Measurements from ENCODE around the gene HSPA12B. TPM values are rescaled to one million over a fixed set of nuclear protein-coding genes. Genes with fewer than 3 reads are reported as not detected.
A peak's percentile ranks its signal among the peaks of the same experiment; 100 is the strongest.

The HSPA12B gene
- total RNA-seq, 1 donor from 2014 or later = 14.6 TPM

DNA sequence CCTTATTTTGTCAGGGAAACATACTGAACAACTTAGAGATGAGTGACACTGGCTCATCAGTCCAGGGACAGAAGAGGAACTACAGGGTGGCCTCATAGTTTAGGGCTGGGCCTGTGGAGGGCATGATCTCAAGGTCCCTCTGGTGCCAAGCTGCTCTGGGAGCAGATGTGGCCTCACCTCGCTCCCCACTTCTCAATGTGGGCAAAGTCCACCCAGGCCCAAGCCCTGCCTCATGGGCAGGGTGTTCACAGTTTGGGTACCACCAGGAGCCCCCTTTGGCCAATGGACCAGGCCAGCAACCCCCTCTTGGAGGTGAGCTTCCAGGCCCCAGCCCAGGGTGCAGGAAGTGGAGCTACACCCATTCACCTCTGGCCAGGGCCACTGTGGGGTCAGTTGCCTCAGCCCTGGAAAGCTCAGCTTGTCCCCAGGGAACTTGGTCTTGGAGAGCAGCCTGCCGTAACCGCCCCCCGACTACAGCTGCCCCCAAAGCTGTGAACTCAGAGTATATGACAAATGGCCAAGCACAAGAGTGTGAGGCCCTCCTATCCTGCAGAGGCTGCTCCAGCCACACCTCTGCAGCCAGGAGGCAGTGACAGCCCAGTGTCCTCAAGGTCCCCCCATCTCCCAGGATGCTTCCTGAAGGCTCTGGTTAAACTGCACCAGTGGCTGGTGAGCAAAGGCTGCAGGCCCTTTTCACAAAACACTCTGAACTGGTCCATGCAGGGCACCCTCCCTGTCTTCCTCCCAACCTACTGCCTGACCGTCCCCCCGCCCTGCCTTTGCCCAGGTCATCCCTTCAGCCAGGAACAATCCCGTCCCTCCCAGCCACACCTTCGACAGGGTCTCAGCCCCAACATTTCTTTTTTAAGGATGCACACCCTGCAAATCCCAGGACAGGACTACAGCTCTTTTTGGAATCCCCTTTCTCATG, 31.5 kb downstream of the HSPA12B start:
- Histone ChIP-seq H3K9ac (ENCODE audit: low read depth in 1 of 3, low read length in 3 of 3) (no peak overlapping the region), H3K9me3 (ENCODE audit: control insufficient read depth in 3 of 3, low read length in 3 of 3) (no peaks in the 10 kb centered on the region), H3K4me3 (ENCODE audit: low read length in 3 of 3) (no peak overlapping the region), H3K27me3 (ENCODE audit: control insufficient read depth in 3 of 3, insufficient read depth in 3 of 3, low read length in 3 of 3) (no peaks in the 10 kb centered on the region), H3K36me3 (ENCODE audit: control insufficient read depth in 3 of 3, insufficient read depth in 3 of 3, low read length in 3 of 3) (peaks cover 0 to 2% (median 1%) of the 10 kb centered on the region in 3 donors), H3K27ac (ENCODE audit: low read depth, low read length) (peak overlapping the region; percentile 40), H3K4me1 (ENCODE audit: control insufficient read depth in 3 of 3, insufficient read depth in 3 of 3, low read length in 3 of 3) (peaks cover 23 to 57% (median 34%) of the 10 kb centered on the region in 3 donors)

DNA sequence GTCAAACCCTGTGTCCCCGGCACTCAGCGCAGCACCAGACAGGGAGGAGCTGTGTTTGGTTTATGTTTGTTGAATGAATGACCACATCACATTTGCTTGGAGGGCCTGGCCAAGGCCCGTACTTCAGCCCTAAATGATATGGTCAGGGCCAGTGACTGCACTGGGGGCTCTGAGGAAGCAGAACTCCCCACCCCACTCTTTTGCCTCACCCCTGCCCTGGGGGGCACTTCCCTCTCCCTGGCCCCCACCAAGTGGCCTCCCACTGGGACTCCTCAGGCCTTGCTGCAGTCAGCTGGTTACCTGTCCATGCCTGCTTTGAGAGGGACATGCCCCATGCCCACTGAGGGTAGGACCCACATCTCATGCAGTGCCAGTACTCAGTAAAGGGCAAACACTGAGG, 32.2 kb downstream of the HSPA12B start:
- Histone ChIP-seq H3K36me3 (ENCODE audit: control insufficient read depth in 3 of 3, insufficient read depth in 3 of 3, low read length in 3 of 3) (no peaks in the 10 kb centered on the region), H3K27me3 (ENCODE audit: control insufficient read depth in 3 of 3, insufficient read depth in 3 of 3, low read length in 3 of 3) (no peaks in the 10 kb centered on the region), H3K9me3 (ENCODE audit: control insufficient read depth in 3 of 3, low read length in 3 of 3) (no peaks in the 10 kb centered on the region), H3K27ac (ENCODE audit: low read depth, low read length) (peak overlapping the region; percentile 40), H3K4me3 (ENCODE audit: low read length in 3 of 3) (no peak overlapping the region), H3K4me1 (ENCODE audit: control insufficient read depth in 3 of 3, insufficient read depth in 3 of 3, low read length in 3 of 3) (peaks cover 23 to 57% (median 32%) of the 10 kb centered on the region in 3 donors), H3K9ac (ENCODE audit: low read depth in 1 of 3, low read length in 3 of 3) (peak overlapping the region in 2 of 3 donors; percentile 33)

DNA sequence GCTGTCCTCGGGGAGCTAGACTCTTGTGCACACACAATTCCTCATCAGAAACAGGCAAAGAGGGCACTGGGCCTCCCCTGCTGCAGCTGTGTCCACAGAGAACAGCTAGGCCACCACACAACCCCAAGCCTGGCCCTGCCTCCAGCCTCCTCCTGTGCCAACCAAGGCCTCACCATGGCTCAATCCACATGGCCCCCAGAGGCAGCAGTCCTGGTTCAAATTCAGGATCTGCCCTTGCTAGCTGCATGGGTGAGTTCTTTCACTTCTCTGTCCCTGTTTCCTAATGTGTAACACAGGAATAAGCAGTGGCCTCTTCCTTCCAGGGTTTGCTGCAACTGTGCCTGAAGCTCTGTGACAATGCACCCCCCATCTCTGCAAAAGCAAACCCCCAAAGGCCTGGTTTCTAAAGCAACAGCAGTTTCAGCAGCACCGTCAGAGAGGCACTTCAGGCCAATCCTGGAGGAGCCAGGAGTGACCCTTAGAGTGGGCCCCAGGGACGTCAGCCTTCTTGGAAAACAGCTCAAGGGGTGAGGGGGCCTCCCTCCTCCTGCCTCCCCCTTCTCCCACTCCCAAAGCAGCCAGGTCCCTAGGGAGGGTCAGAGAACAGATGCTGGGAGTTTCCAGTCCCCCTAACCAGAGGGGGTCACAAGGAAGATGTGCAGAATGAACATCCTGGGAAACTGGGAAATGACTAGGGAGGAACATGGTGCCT, 32.8 kb downstream of the HSPA12B start:
- Histone ChIP-seq H3K36me3 (ENCODE audit: control insufficient read depth in 3 of 3, insufficient read depth in 3 of 3, low read length in 3 of 3) (no peaks in the 10 kb centered on the region), H3K27me3 (ENCODE audit: control insufficient read depth in 3 of 3, insufficient read depth in 3 of 3, low read length in 3 of 3) (no peaks in the 10 kb centered on the region), H3K9me3 (ENCODE audit: control insufficient read depth in 3 of 3, low read length in 3 of 3) (no peaks in the 10 kb centered on the region), H3K4me3 (ENCODE audit: low read length in 3 of 3) (no peak overlapping the region), H3K27ac (ENCODE audit: low read depth, low read length) (peak overlapping the region; percentile 64), H3K9ac (ENCODE audit: low read depth in 1 of 3, low read length in 3 of 3) (peak overlapping the region in 2 of 3 donors; percentile 33), H3K4me1 (ENCODE audit: control insufficient read depth in 3 of 3, insufficient read depth in 3 of 3, low read length in 3 of 3) (peaks cover 23 to 51% (median 32%) of the 10 kb centered on the region in 3 donors)

DNA sequence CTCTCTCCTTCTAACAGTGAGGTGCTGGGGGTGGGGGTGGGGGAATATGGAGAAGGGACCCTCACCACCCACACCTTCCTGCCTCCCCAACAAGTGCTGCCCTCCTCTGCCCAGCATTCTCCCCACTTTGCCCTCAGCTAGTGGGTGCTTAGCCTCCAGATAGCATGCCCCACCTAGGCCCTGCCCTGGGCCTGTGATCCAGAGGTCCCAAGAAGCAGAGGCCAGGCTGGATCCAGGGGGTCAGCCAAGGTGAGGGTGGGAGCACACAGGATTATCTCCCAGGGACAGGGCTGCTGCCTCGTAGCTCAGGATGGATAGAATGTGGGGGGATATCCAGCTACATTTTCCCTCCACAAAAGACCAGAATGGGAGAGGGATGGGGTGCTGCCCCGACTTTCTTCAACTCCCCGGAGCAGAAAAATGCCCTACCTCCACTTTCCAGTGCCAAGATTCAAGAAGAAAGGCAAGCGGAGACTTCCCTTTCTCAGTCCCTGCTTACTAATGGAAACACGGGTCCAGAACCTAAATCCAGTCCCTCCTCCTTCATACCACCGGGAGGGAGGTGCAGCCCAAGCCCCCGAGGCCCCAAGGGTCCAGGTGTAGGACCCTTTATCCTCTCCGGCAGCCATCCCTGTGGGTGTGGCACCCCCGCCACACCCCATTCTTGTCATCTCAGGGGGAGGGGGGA, 34.1 kb downstream of the HSPA12B start:
- peaks cover 23 to 48% (median 32%) of the 10 kb centered on the region in 3 donors for H3K4me1 ChIP-seq (ENCODE audit: control insufficient read depth in 3 of 3, insufficient read depth in 3 of 3, low read length in 3 of 3)
- no peaks in the 10 kb centered on the region for H3K36me3 ChIP-seq (ENCODE audit: control insufficient read depth in 3 of 3, insufficient read depth in 3 of 3, low read length in 3 of 3)
- H3K9me3 ChIP-seq (ENCODE audit: control insufficient read depth in 3 of 3, low read length in 3 of 3) = no peaks in the 10 kb centered on the region
- no peaks in the 10 kb centered on the region for H3K27me3 ChIP-seq (ENCODE audit: control insufficient read depth in 3 of 3, insufficient read depth in 3 of 3, low read length in 3 of 3)
- peak overlapping the region; percentile 64 for H3K27ac ChIP-seq (ENCODE audit: low read depth, low read length)
- peak overlapping the region; percentile 72 to 94 (median 94) for H3K4me3 ChIP-seq (ENCODE audit: low read length in 3 of 3)
- peak overlapping the region; percentile 61 to 91 (median 81) for H3K9ac ChIP-seq (ENCODE audit: low read depth in 1 of 3, low read length in 3 of 3)

DNA sequence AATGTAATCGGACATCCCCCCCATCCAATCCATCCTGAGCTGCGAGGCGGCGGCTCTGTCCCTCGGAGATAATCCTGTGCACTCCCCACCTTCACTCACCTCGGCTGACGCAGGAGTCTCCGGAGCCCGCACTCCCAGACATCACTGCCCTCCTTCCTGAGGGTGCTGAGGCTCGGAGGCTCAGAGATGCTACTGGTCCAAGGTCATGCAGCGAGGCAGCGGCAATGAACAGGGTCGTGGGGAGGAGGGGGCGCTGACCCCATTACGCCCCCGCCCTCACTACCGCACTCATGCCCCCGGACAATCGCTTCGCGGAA, 34.6 kb downstream of the HSPA12B start:
- Histone ChIP-seq H3K27ac (ENCODE audit: low read depth, low read length) (peak overlapping the region; percentile 56), H3K4me1 (ENCODE audit: control insufficient read depth in 3 of 3, insufficient read depth in 3 of 3, low read length in 3 of 3) (peaks cover 23 to 48% (median 32%) of the 10 kb centered on the region in 3 donors), H3K9ac (ENCODE audit: low read depth in 1 of 3, low read length in 3 of 3) (peak overlapping the region; percentile 61 to 91 (median 81)), H3K4me3 (ENCODE audit: low read length in 3 of 3) (peak overlapping the region; percentile 72 to 94 (median 94)), H3K9me3 (ENCODE audit: control insufficient read depth in 3 of 3, low read length in 3 of 3) (no peaks in the 10 kb centered on the region), H3K27me3 (ENCODE audit: control insufficient read depth in 3 of 3, insufficient read depth in 3 of 3, low read length in 3 of 3) (no peaks in the 10 kb centered on the region), H3K36me3 (ENCODE audit: control insufficient read depth in 3 of 3, insufficient read depth in 3 of 3, low read length in 3 of 3) (no peaks in the 10 kb centered on the region)

DNA sequence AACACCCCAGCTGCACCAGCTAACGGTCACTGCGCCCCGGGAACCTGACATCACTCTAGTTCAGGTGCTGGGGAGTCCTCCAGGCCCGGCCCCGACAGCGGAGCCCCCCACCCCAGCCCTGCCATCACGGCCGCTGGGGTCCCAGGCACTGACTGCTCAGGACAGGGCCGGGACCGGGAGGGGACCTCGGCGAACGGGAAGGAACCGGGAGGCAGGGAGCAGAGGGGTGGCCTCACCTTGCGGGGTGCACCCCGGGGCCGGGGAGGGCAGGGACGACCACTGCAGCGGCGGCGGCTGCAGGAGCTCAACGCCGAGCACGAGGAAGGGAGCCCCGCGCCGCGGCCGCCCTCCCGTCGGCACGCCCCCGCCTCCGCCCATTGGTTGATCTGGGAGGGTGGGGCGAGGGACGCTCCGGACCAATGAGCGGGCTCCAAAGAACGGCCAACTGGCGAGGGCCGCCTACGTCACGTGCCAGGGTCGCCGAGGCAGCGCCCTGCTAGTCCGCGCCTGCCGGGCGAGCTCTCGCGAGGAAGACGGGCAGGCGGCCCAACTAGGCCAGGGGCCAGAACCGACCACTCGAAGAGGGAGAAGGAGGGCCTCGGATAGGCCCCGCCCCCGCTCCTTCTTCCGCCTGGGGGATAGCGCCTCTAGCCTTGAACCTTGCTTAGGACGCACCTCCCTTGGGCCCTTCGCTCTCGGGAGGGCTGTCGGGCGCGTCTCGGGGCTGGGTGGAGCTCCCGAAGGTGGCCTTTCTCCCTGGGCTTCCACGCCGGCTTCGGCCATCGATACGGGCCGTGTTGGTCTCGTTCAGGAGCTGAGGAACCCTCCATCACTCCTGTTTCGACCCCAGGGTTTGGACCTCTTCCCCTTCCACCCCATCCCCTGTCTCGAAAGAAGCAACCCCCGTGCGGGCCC, 35.2 kb downstream of the HSPA12B start, which contains the start of gene ADISSP:
TSS of gene ADISSP (minus strand) at position 327 of the 915 bp plus-strand sequence. CDS start 7,653 bp downstream, outside the sequence.
- Histone ChIP-seq H3K9ac (ENCODE audit: low read depth in 1 of 3, low read length in 3 of 3) (peak within 1 kb of the TSS; percentile 71 to 91 (median 83)), H3K27ac (ENCODE audit: low read depth, low read length) (peak within 1 kb of the TSS; percentile 85), H3K9me3 (ENCODE audit: control insufficient read depth in 3 of 3, low read length in 3 of 3) (no peaks in the 10 kb centered on the region), H3K27me3 (ENCODE audit: control insufficient read depth in 3 of 3, insufficient read depth in 3 of 3, low read length in 3 of 3) (no peaks in the 10 kb centered on the region), H3K4me3 (ENCODE audit: low read length in 3 of 3) (peak within 1 kb of the TSS; percentile 74 to 94 (median 94)), H3K4me1 (ENCODE audit: control insufficient read depth in 3 of 3, insufficient read depth in 3 of 3, low read length in 3 of 3) (peaks cover 23 to 48% (median 32%) of the 10 kb centered on the region in 3 donors), H3K36me3 (ENCODE audit: control insufficient read depth in 3 of 3, insufficient read depth in 3 of 3, low read length in 3 of 3) (no peaks in the 10 kb centered on the region)

DNA sequence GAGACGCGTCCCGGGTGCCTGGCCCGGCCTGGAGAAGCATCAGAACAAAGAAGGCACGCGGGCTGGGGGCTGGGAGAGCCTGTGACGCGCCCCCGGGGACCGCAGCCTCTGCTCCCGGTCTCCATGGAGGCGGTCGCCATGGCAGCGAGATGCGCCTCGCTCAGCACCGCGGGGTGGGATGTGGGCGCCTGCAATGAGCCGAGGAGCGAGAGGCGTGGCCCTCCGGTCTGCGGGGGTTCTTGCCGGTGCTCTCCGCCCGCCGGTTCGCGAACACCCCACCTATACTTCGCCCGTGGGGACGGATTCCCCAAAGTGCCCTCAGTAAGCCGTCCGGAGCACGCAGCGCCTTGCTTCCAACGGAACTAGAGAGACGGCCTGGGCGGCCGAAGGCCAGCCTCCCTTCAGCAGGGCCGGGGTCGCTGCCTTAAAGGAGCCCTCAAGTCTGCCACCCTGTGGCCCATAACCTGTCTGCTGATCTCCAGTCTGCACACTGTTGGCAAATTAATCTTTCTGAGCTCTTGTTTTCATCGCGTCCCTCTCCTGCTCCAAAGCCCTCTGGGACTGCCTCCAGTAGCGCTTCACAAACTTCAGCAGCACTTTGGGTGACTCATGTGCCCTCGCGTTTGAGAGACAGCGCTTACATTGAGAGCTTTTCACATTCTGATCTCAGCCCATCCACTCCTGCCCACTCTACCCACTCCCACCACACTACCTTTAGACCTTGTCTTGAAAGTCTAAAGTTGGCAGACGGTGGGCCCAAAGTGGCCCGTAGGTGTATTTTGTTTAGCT, 36.1 kb downstream of the HSPA12B start:
- Histone ChIP-seq H3K4me1 (ENCODE audit: control insufficient read depth in 3 of 3, insufficient read depth in 3 of 3, low read length in 3 of 3) (peaks cover 23 to 48% (median 32%) of the 10 kb centered on the region in 3 donors), H3K4me3 (ENCODE audit: low read length in 3 of 3) (peak overlapping the region; percentile 74 to 94 (median 94)), H3K9me3 (ENCODE audit: control insufficient read depth in 3 of 3, low read length in 3 of 3) (no peaks in the 10 kb centered on the region), H3K36me3 (ENCODE audit: control insufficient read depth in 3 of 3, insufficient read depth in 3 of 3, low read length in 3 of 3) (no peaks in the 10 kb centered on the region), H3K27ac (ENCODE audit: low read depth, low read length) (peak overlapping the region; percentile 85), H3K9ac (ENCODE audit: low read depth in 1 of 3, low read length in 3 of 3) (peak overlapping the region; percentile 71 to 91 (median 83)), H3K27me3 (ENCODE audit: control insufficient read depth in 3 of 3, insufficient read depth in 3 of 3, low read length in 3 of 3) (no peaks in the 10 kb centered on the region)

DNA sequence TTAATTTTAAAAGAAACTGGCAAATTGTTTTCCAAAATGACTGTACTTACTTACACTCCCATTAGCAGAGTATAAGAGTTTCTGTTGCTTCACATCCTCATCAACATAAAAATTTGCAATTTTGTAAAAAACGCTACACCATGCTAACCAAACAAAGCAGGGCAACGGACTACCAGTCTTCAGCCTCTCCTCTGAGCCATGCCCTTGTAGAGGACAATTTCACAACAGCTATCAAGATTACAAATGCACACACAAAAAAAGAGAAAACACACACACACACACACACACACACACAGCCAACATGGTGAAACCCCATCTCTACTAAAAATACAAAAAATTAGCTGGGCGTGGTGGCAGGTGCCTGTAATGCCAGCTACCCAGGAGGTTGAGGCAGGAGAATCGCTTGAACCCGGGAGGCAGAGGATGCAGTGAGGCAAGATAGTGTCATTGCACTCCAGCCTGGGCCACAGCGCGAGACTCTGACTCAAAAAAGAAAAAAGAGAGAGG, 39.1 kb downstream of the HSPA12B start:
- Histone ChIP-seq H3K9ac (ENCODE audit: low read depth in 1 of 3, low read length in 3 of 3) (no peak overlapping the region), H3K4me1 (ENCODE audit: control insufficient read depth in 3 of 3, insufficient read depth in 3 of 3, low read length in 3 of 3) (peaks cover 17 to 23% (median 20%) of the 10 kb centered on the region in 3 donors), H3K4me3 (ENCODE audit: low read length in 3 of 3) (no peak overlapping the region), H3K9me3 (ENCODE audit: control insufficient read depth in 3 of 3, low read length in 3 of 3) (no peaks in the 10 kb centered on the region), H3K36me3 (ENCODE audit: control insufficient read depth in 3 of 3, insufficient read depth in 3 of 3, low read length in 3 of 3) (no peaks in the 10 kb centered on the region), H3K27ac (ENCODE audit: low read depth, low read length) (no peak overlapping the region), H3K27me3 (ENCODE audit: control insufficient read depth in 3 of 3, insufficient read depth in 3 of 3, low read length in 3 of 3) (peaks cover 0 to 5% (median 0%) of the 10 kb centered on the region in 3 donors)
